Measurements from ENCODE around the gene PRSS33.

GRCh38 chr16:2821487-2822157 is 34.3 kb upstream of the PRSS33 start:
- no peak for TF ChIP-seq PKNOX1 (IDR thresholded peaks at IDR 0.05)
- no peak for TF ChIP-seq FOXM1 (IDR thresholded peaks at IDR 0.05; ENCODE audit: borderline replicate concordance)
- TF ChIP-seq SUZ12 (IDR thresholded peaks at IDR 0.05), result no peak
- no peak for TF ChIP-seq BHLHE40 (IDR thresholded peaks at IDR 0.05; ENCODE audit: borderline replicate concordance)
